Endothelial cell of umbilical vein (primary cell): ENCODE measurements around the gene LGALS7. TPM values are rescaled to one million over a fixed set of nuclear protein-coding genes. Genes with fewer than 3 reads are reported as not detected.

Source experiments
- BruUV-seq: library from RNA; stranded (reverse); fragments of 400-500 nt; replicated peaks from 2 replicates; lab custom pipeline; 2021; lab: Mats Ljungman, UMichigan
- CTCF ChIA-PET: fragments of 300-600, 350-600 bp; sonication (Branson Sonifier 250); formaldehyde crosslinking; loops from one replicate; lab custom pipeline; 2021; ENCODE audit warnings: antibody characterized with exemption, inconsistent platforms; lab: Charles Lee
- POLR2A ChIA-PET: fragments of 300-600, 350-600 bp; sonication (Branson Sonifier 250); formaldehyde crosslinking; loops from one replicate; lab custom pipeline; 2021; ENCODE audit warnings: antibody characterized with exemption, inconsistent platforms; lab: Charles Lee
- DNase-seq: peaks from one replicate; pipeline ENCODE4 v3.0.0-alpha.2; 2011; ENCODE audit warnings: low read depth, low spot score
- FAIRE-seq: peaks from 2 replicates; lab custom pipeline; 2011; peaks lifted over from hg19 to GRCh38; lab: Jason Lieb, UNC
- H2AFZ ChIP-seq: 2 replicates; pipeline ENCODE4 v1.6.0; 2012; ENCODE audit warnings: low read depth, low read length, control low read depth, inconsistent platforms
- H3K27ac ChIP-seq: 2 replicates; pipeline ENCODE4 v1.5.1; 2011; ENCODE audit warnings: low read depth, mild to moderate bottlenecking, control low read depth, low read length, moderate library complexity; ENCODE audit not compliant: insufficient read depth
- H3K27me3 ChIP-seq, 2 experiments: 2 replicates each; pipeline versions ENCODE4 v1.6.0 to v1.6.1; 2011; ENCODE audit warnings: low read length in 2 of 2, mixed read lengths in 1 of 2; ENCODE audit not compliant: control insufficient read depth in 2 of 2, insufficient read depth in 2 of 2
- H3K36me3 ChIP-seq, 2 experiments: 2 replicates in 1 of 2; 3 replicates in 1 of 2; pipeline ENCODE4 v1.5.1; 2011; ENCODE audit warnings: low read length in 2 of 2, mild to moderate bottlenecking in 1 of 2, moderate library complexity in 1 of 2; ENCODE audit not compliant: control insufficient read depth in 2 of 2, insufficient read depth in 2 of 2; ENCODE audit errors: extremely low read depth in 1 of 2
- H3K4me1 ChIP-seq: 3 replicates; pipeline ENCODE4 v1.5.1; 2011; ENCODE audit warnings: mild to moderate bottlenecking, low read length; ENCODE audit not compliant: control insufficient read depth, insufficient read depth; ENCODE audit errors: extremely low read depth
- H3K4me2 ChIP-seq: 2 replicates; pipeline ENCODE4 v1.6.1; 2011; ENCODE audit warnings: low read length, control low read depth, mixed read lengths; ENCODE audit not compliant: insufficient read depth
- H3K4me3 ChIP-seq, 3 experiments: fragments of 200-600 bp in 1 of 3; sonication (generic), shearing (Covaris generic) in 1 of 3; replicated peaks in 1 of 3; 2 replicates each; pipeline ENCODE4 v1.5.1; 2011 to 2016; ENCODE audit warnings: control low read depth in 3 of 3, low read length in 3 of 3, mild to moderate bottlenecking in 2 of 3, inconsistent platforms in 1 of 3, low read depth in 1 of 3, moderate library complexity in 1 of 3; ENCODE audit not compliant: insufficient read depth in 1 of 3
- H3K79me2 ChIP-seq: 2 replicates; pipeline ENCODE4 v1.6.0; 2012; ENCODE audit warnings: low read length, inconsistent platforms; ENCODE audit not compliant: control insufficient read depth, insufficient read depth
- H3K9ac ChIP-seq: replicated peaks from 2 replicates; pipeline ENCODE3; 2011; ENCODE audit warnings: low read length, control low read depth; ENCODE audit not compliant: insufficient read depth; ENCODE audit errors: extremely low read depth
- H3K9me1 ChIP-seq: replicated peaks from 3 replicates; pipeline ENCODE4 v1.6.0; 2011; ENCODE audit warnings: mild to moderate bottlenecking, low read length; ENCODE audit not compliant: control insufficient read depth, insufficient read depth; ENCODE audit errors: extremely low read depth
- H3K9me3 ChIP-seq: replicated peaks from 2 replicates; pipeline ENCODE4 v1.5.1; 2012; ENCODE audit warnings: low read length, inconsistent platforms; ENCODE audit not compliant: control insufficient read depth, insufficient read depth
- H4K20me1 ChIP-seq: replicated peaks from 2 replicates; pipeline ENCODE3; 2011; ENCODE audit warnings: mild to moderate bottlenecking, low read length; ENCODE audit not compliant: control insufficient read depth, insufficient read depth; ENCODE audit errors: extremely low read depth
- EZH2 ChIP-seq: IDR thresholded peaks from 2 replicates; pipeline ENCODE4 v1.6.1; 2012; ENCODE audit warnings: borderline replicate concordance, low read depth, mild to moderate bottlenecking, moderate library complexity, low read length, inconsistent platforms; ENCODE audit not compliant: severe bottlenecking
- GATA2 ChIP-seq: IDR thresholded peaks from 2 replicates; pipeline ENCODE4 v1.7.0; 2011; ENCODE audit warnings: low read depth, mild to moderate bottlenecking, moderate library complexity, mixed read lengths, low read length; ENCODE audit not compliant: insufficient read length, insufficient read depth
- JUN ChIP-seq: IDR thresholded peaks from 2 replicates; pipeline ENCODE4 v1.6.1; 2011; ENCODE audit warnings: borderline replicate concordance, low read depth; ENCODE audit not compliant: insufficient read length, insufficient read depth
- MYC ChIP-seq: IDR thresholded peaks from one replicate; pipeline ENCODE4 v1.6.1; 2011; ENCODE audit warnings: mild to moderate bottlenecking, low read depth, low read length
- POLR2A ChIP-seq: IDR thresholded peaks from 2 replicates; pipeline ENCODE4 v1.6.1; 2012; ENCODE audit warnings: low read depth, mild to moderate bottlenecking, control low read depth, low read length
- POLR2AphosphoS5 ChIP-seq: IDR thresholded peaks from 2 replicates; pipeline ENCODE4 v1.6.1; 2012; ENCODE audit warnings: low read depth, mild to moderate bottlenecking, control low read depth, low read length, moderate library complexity; ENCODE audit not compliant: insufficient read depth
- dilution Hi-C: fragments of 300-500 bp; cut with MboI; formaldehyde crosslinking; loops from one replicate; pipeline ENCODE4 v1.15.0; 2019; ENCODE audit warnings: low sequenced_read_pairs; ENCODE audit not compliant: extremely low pct_ligation_motif_present
- intact Hi-C: fragments of 100-400 bp; cut with micrococcal nuclease; formaldehyde crosslinking; loops from one replicate; pipeline ENCODE4 v1.10.0; 2022
- polyA plus RNA-seq, 4 experiments: library from polyadenylated mRNA; depleted of rRNA in 3 of 4; stranded (reverse) in 3 of 4; unstranded in 1 of 4; fragments of >200 nt; gene quantifications; 2 replicates each; pipeline versions ENCODE4 v1.2.1 to v1.2.3, GENCODE V29; 2011 to 2012; ENCODE audit warnings: missing spikeins in 1 of 4
- total RNA-seq: library from RNA; stranded (reverse); gene quantifications from 2 replicates; pipeline ENCODE4 v1.2.3, GENCODE V29; 2021
- TF ChIP-seq, protein P1 (sequence below), 2 donors: IDR thresholded peaks; 1 replicate in 1 of 2; 2 replicates in 1 of 2; pipeline ENCODE4 v1.5.1; 2011; ENCODE audit warnings: low read length in 2 of 2, mild to moderate bottlenecking in 2 of 2, moderate library complexity in 2 of 2, control low read depth in 1 of 2, inconsistent platforms in 1 of 2, low read depth in 1 of 2; ENCODE audit not compliant: insufficient read depth in 1 of 2; ENCODE audit errors: extremely low read depth in 1 of 2
- TF ChIP-seq, protein P2 (sequence below): IDR thresholded peaks from 2 replicates; pipeline ENCODE4 v1.6.1; 2011; ENCODE audit not compliant: insufficient read depth, insufficient read length

The LGALS7 gene
- total and polyA plus RNA-seq, 2 donors (not counting 3 experiments of a cell fraction or from before 2014, with no cell fraction given) = not detected

DNA sequence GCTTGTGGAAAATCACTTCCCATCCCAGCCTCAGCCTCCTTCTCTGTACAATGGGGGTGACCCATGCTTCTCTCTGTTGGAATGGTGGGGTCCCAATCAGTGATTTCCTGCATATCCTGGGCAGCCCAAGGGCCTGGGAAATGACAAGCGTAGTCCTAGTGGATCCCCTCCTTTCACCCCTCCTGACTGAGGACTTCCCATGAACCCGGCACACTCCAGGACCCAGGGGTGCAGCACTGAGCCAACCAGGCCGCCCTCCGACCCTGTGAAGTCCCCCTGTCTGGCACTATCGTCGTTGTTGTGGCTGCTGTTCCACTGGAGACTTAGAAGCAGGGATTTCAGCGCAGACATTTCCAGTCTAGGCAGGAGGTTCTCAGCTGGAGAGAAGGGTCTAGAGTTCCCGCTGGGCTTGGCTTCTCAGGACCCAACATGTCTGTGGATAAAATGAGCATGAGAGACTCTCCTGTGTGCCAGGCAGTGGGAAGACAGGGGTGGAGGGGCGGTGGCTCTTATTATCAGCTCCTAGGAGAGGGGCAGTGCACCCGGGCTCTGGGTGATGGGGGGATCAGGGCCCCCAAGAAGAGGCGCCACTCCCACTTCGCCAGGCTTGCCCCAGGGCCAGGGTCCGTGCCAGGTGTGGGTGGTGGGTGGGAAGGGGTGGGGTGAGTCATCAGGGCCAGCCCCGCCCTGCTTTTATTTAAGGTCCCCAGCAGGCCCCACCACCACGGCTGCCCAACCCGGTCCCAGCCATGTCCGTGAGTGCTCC is 15.3 kb upstream of the LGALS7 start, which contains the start of gene LGALS7B:
TSS of gene LGALS7B (plus strand) at position 723 of the 766 bp plus-strand sequence. CDS start at position 750, 27 bp downstream.
- H4K20me1 ChIP-seq = no peaks in the 10 kb centered on the region
- no peak within 1 kb of the TSS for H3K4me3 ChIP-seq
- dilution Hi-C loops (no loop called here), intact Hi-C loops (no loop called here)
- no peaks in the 10 kb centered on the region for H3K9me3 ChIP-seq
- FAIRE-seq (no peak), DNase-seq (no peak)
- no TSS peak for BruUV-seq
- H2AFZ ChIP-seq = no peak within 1 kb of the TSS
- no peak within 1 kb of the TSS for H3K27ac ChIP-seq
- H3K9me1 ChIP-seq = no peaks in the 10 kb centered on the region
- H3K27me3 ChIP-seq = no peaks in the 10 kb centered on the region
- ChIA-PET CTCF (no interaction called here), POLR2A (no interaction called here)
- peaks cover 9% of the 10 kb centered on the region for H3K4me1 ChIP-seq
- TF ChIP-seq, protein P1, sequence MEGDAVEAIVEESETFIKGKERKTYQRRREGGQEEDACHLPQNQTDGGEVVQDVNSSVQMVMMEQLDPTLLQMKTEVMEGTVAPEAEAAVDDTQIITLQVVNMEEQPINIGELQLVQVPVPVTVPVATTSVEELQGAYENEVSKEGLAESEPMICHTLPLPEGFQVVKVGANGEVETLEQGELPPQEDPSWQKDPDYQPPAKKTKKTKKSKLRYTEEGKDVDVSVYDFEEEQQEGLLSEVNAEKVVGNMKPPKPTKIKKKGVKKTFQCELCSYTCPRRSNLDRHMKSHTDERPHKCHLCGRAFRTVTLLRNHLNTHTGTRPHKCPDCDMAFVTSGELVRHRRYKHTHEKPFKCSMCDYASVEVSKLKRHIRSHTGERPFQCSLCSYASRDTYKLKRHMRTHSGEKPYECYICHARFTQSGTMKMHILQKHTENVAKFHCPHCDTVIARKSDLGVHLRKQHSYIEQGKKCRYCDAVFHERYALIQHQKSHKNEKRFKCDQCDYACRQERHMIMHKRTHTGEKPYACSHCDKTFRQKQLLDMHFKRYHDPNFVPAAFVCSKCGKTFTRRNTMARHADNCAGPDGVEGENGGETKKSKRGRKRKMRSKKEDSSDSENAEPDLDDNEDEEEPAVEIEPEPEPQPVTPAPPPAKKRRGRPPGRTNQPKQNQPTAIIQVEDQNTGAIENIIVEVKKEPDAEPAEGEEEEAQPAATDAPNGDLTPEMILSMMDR (IDR thresholded peaks at IDR 0.05; ENCODE audit: extremely low read depth in 1 of 2, insufficient read depth in 1 of 2, low read depth in 1 of 2, low read length in 2 of 2) = no peak
- no peak for TF ChIP-seq JUN
- TF ChIP-seq POLR2A = no peak
- TF ChIP-seq POLR2AphosphoS5 = no peak
- TF ChIP-seq EZH2 = no peak
- TF ChIP-seq, protein P2, sequence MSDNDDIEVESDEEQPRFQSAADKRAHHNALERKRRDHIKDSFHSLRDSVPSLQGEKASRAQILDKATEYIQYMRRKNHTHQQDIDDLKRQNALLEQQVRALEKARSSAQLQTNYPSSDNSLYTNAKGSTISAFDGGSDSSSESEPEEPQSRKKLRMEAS = no peak
- no peak for TF ChIP-seq GATA2
- no peak for TF ChIP-seq MYC
- no peaks in the 10 kb centered on the region for H3K36me3 ChIP-seq
- H3K79me2 ChIP-seq = no peaks in the 10 kb centered on the region
- no peak within 1 kb of the TSS for H3K4me2 ChIP-seq
- H3K9ac ChIP-seq = no peak within 1 kb of the TSS
